HG03139 (cell line): ENCODE results near the gene TIMM44.

Experiments used
- ATAC-seq: cut with Tn5 transposase; IDR thresholded peaks from one replicate; pipeline ENCODE4 v1.9.1; 2021; ENCODE audit not compliant: unreplicated experiment

The TIMM44 gene, protein sequence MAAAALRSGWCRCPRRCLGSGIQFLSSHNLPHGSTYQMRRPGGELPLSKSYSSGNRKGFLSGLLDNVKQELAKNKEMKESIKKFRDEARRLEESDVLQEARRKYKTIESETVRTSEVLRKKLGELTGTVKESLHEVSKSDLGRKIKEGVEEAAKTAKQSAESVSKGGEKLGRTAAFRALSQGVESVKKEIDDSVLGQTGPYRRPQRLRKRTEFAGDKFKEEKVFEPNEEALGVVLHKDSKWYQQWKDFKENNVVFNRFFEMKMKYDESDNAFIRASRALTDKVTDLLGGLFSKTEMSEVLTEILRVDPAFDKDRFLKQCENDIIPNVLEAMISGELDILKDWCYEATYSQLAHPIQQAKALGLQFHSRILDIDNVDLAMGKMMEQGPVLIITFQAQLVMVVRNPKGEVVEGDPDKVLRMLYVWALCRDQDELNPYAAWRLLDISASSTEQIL

GRCh38 chr19:7943444-7944176 is at the start of gene TIMM44:
TIMM44 (minus strand) TSS chr19:7943666; CDS start chr19:7943651, 15 bp downstream.
- ATAC-seq, result peak; percentile 94

- no peak for ATAC-seq
These were observed 49.1 kb upstream of the TIMM44 start for GRCh38 chr19:7992575-7992974.

DNA sequence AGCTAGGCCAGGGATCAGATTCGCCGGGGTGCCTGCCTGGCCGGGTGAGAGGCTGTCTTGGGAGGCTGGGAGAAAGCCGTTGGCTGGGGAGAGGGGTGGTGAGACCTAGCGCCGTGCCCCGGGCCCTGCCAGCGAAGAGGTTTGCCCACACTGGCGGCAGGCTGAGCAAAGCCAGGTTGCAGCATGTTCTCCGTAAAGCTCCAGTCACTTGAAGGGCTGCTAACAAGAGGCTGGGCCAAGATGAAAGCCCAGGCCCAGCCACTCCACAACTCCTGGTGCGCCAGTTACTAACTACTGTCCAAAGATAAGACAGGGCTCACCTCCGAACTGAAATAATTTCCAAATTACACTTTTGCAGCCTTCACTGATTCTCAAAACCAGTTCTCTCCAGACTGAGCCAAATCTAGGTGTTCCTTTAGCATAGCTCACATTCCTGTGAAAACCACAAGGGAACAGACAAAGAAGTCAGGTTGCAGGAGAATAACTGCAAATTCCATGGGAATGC is 45.7 kb upstream of the TIMM44 start:
- no peak for ATAC-seq

GRCh38 chr19:7988307-7988706 is 44.8 kb upstream of the TIMM44 start:
- no peak for ATAC-seq

GRCh38 chr19:7987114-7987768 is 43.8 kb upstream of the TIMM44 start:
- ATAC-seq, result no peak

- ATAC-seq, result no peak
These were observed 43.1 kb upstream of the TIMM44 start for GRCh38 chr19:7986321-7987113.

DNA sequence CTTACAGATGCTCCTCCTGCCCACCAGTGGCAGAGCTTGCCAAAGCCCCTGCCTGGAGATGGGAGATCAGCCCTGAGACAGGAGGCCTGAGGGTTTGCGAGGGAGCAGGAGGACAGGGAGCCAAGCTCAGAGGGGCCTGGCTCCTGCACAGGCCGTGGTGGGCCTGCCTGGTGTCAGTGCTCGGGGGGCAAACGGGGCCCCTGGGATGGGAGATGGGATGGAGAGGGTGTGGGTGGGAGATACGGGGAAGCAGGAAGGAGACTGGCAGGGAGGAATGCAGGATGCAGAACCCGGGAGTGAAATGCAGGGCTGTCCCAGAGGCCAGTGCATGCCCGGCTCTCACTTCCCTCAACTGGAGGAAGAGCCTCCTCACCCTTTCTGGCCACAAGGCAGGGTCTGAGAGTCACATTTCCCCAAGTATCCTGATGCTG is 42.0 kb upstream of the TIMM44 start:
- ATAC-seq, result no peak

DNA sequence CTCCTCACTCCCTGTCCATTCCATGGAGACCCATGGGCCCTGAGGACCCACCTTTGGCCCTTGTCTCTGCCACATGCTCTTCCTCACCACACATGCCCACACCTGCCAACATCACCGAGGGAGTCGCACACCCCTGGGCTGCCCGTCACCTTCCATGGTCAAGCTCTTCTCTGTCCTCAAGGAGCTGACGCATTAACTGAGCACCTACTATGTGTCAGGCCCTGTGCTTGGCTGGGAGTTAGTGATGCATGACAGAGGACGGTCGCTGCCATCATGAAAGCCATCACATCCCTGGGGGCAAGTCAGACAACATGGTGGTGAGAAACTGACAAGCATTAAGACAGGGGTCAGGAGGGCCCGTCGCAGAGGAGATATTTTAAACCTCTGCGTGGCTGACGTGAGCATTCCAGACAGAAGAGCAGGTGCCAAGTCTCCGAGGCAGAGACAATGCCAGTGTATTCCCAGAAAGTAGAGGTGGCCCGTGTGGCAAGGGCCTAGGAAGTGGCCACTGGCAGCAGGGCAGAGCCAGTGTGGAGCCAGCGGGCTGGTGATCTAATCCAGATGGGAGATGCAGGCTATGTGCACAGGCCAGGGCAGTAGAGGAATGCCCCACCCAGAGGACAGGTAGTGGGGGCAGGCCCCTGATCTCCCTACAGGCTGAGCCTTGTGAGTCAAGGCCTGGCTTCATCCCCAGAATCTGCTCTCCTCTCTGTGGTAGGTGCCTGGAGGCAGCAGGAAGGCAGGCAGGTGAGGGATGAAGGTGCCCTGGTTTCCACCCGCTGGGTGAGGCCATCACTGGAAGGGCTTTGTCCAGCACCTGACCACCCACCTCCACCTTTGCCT is 40.8 kb upstream of the TIMM44 start:
- no peak for ATAC-seq

DNA sequence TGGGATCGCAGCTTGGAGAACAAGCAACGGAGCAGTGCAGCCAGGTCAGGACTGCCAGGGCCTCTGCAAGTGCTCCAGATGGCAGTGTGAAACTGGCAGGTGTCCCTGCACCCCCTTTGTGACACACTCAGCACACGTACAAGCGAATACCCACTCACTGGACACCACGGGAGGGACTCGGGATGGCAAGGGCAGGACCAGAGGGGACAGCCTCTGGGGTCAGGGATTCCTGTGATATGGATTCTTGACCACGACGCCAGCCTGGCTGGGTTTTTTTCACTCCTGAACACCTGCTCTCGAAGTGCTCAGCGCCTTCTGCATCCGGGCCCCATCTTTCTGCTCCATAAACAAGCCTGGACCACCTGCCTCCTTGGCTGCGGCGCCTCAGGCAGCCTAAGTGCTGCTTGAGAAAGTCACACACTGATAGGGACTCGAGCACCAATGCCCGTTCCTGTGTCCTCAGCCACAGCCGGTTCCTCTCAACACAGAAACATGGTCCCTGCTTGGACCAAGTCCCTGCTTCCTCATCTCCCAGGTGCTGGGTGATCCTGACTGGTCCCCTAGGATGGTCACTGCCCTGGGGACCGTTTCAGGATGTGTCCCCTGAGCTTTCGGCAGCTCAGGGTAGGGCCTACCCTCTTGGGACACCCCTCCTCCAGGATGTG is 40.0 kb upstream of the TIMM44 start:
- ATAC-seq, result no peak

- no peak for ATAC-seq
These were observed 39.2 kb upstream of the TIMM44 start for GRCh38 chr19:7982651-7983099.

- no peak for ATAC-seq
These were observed 38.6 kb upstream of the TIMM44 start for GRCh38 chr19:7982103-7982502.

DNA sequence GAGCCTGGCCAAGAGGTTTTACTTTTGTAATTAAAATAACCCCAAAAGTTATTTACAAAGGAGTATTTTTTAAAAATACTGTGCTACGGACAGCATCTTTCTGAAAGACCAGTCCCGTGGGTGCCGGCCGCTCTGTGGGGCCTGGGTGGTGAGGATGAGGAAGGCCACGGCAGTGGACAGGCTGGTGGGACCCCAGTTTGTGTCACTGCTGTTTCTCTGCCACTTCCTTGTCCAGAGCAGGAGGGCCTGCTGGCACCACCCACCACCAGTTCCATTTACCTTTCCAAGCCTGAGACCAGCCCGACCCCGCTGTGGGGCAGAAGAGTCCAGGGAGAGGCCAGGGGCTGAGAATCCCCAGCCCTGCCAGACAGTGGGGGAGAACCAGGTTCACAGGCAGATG is 38.2 kb upstream of the TIMM44 start:
- no peak for ATAC-seq

GRCh38 chr19:7981199-7981598 is 37.7 kb upstream of the TIMM44 start:
- no peak for ATAC-seq

DNA sequence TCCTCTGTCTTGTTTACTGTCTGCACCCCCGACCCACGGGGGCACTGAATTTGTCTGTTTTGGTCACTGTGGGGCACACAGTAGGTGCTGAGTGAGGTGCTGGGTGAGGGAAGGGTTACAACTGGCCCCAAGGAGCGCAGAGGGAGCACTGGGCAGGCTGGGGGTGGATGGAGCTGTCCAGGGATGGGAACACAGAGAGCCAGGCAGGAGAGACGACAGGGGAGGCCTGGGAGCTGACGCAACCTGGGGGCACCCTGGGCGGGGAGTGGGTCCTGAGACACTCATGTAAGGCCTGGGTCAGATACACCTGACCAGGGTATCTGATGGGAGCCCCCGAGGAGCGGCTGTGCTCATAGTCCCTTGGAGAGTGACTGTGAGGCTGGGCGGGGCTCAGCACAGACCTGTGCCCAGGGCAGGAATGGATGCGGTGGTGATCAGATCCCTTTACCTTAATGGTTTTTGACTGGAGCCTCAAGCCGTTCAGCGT is 37.2 kb upstream of the TIMM44 start:
- ATAC-seq, result no peak

DNA sequence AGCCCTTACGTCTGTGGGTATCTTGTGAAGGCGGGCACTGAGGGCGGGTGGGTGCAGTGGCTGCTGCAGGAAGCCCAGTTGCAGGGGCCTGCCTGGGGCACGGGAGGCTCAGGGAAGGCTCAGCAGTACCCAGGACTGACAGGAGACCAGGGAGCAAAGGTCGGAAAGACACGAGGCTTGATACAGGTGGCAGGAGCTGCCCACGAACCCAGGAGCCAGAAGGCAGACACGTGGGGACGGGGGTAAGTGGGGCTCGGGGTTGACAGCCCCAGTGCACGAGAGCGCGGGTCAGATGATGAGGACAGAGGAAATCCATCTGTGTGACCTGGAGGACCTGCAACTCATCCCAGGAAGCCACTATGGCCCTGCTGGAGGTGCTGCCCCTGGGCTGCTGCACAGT is 36.7 kb upstream of the TIMM44 start:
- no peak for ATAC-seq

GRCh38 chr19:7979559-7979958 is 36.1 kb upstream of the TIMM44 start:
- ATAC-seq, result no peak

- no peak for ATAC-seq
These were observed 35.5 kb upstream of the TIMM44 start for GRCh38 chr19:7979011-7979410.

GRCh38 chr19:7978179-7978825 is 34.8 kb upstream of the TIMM44 start:
- no peak for ATAC-seq

GRCh38 chr19:7977723-7978040 is 34.2 kb upstream of the TIMM44 start:
- ATAC-seq, result no peak
